ENCODE data around the gene SELENOP.

The SELENOP gene

GRCh38 chr5:42787845-42788244 is 23.8 kb downstream of the SELENOP start:
- Mint-ChIP-seq H3K27me3 (no peaks in the 10 kb centered on the region), H3K4me1 (no peaks in the 10 kb centered on the region), H3K9me3 (peaks cover 35% of the 10 kb centered on the region), H3K36me3 (ENCODE audit: low read depth) (peaks cover 33% of the 10 kb centered on the region), H3K4me3 (no peak overlapping the region), H3K27ac (no peak overlapping the region)
- DNase-seq: no peak
- no peak for ATAC-seq

GRCh38 chr5:42787073-42787472 is 24.6 kb downstream of the SELENOP start:
- no peak overlapping the region for H3K4me3 Mint-ChIP-seq
- DNase-seq (no peak), ATAC-seq (no peak)
- no peaks in the 10 kb centered on the region for H3K27me3 Mint-ChIP-seq
- H3K9me3 Mint-ChIP-seq: peaks cover 35% of the 10 kb centered on the region
- no peaks in the 10 kb centered on the region for H3K4me1 Mint-ChIP-seq
- peaks cover 32% of the 10 kb centered on the region for H3K36me3 Mint-ChIP-seq (ENCODE audit: low read depth)
- no peak overlapping the region for H3K27ac Mint-ChIP-seq

GRCh38 chr5:42785756-42786155 is 25.9 kb downstream of the SELENOP start:
- Mint-ChIP-seq H3K27me3 (no peaks in the 10 kb centered on the region), H3K36me3 (ENCODE audit: low read depth) (peaks cover 32% of the 10 kb centered on the region), H3K9me3 (peaks cover 29% of the 10 kb centered on the region), H3K27ac (no peak overlapping the region), H3K4me3 (no peak overlapping the region), H3K4me1 (no peaks in the 10 kb centered on the region)
- ATAC-seq (no peak), DNase-seq (no peak)

- H3K27me3 Mint-ChIP-seq: no peaks in the 10 kb centered on the region
These were observed 27.6 kb downstream of the SELENOP start for GRCh38 chr5:42784132-42784531.

GRCh38 chr5:42781584-42781983 is 30.1 kb downstream of the SELENOP start:
- no peaks in the 10 kb centered on the region for H3K4me1 Mint-ChIP-seq
- no peaks in the 10 kb centered on the region for H3K27me3 Mint-ChIP-seq
- peaks cover 26% of the 10 kb centered on the region for H3K36me3 Mint-ChIP-seq (ENCODE audit: low read depth)
- no peak for ATAC-seq
- H3K9me3 Mint-ChIP-seq: peaks cover 5% of the 10 kb centered on the region
- no peak for DNase-seq
- H3K4me3 Mint-ChIP-seq: no peak overlapping the region
- no peak overlapping the region for H3K27ac Mint-ChIP-seq

More at GRCh38 chr5:42784132-42784531, 27.6 kb downstream of the SELENOP start:
- peaks cover 30% of the 10 kb centered on the region for H3K36me3 Mint-ChIP-seq (ENCODE audit: low read depth)
- peaks cover 24% of the 10 kb centered on the region for H3K9me3 Mint-ChIP-seq
- no peaks in the 10 kb centered on the region for H3K4me1 Mint-ChIP-seq
- no peak overlapping the region for H3K4me3 Mint-ChIP-seq
- DNase-seq (no peak), ATAC-seq (no peak)
- H3K27ac Mint-ChIP-seq: no peak overlapping the region

- Mint-ChIP-seq H3K4me3 (no peak overlapping the region), H3K4me1 (no peaks in the 10 kb centered on the region), H3K36me3 (ENCODE audit: low read depth) (peaks cover 6% of the 10 kb centered on the region), H3K27ac (no peak overlapping the region), H3K9me3 (no peaks in the 10 kb centered on the region), H3K27me3 (no peaks in the 10 kb centered on the region)
- ATAC-seq (no peak), DNase-seq (no peak)
These were observed 32.6 kb downstream of the SELENOP start for GRCh38 chr5:42779083-42779482.

- peaks cover 7% of the 10 kb centered on the region for H3K27me3 Mint-ChIP-seq
- no peak overlapping the region for H3K27ac Mint-ChIP-seq
- peaks cover 2% of the 10 kb centered on the region for H3K36me3 Mint-ChIP-seq (ENCODE audit: low read depth)
- no peaks in the 10 kb centered on the region for H3K9me3 Mint-ChIP-seq
- ATAC-seq (no peak), DNase-seq (no peak)
- no peaks in the 10 kb centered on the region for H3K4me1 Mint-ChIP-seq
- no peak overlapping the region for H3K4me3 Mint-ChIP-seq
These were observed 39.3 kb downstream of the SELENOP start for GRCh38 chr5:42772265-42772993.

GRCh38 chr5:42770003-42770402 is 41.7 kb downstream of the SELENOP start:
- ATAC-seq (no peak), DNase-seq (no peak)
- Mint-ChIP-seq H3K27ac (no peak overlapping the region), H3K9me3 (no peaks in the 10 kb centered on the region), H3K4me3 (no peak overlapping the region), H3K4me1 (no peaks in the 10 kb centered on the region), H3K27me3 (peaks cover 7% of the 10 kb centered on the region), H3K36me3 (ENCODE audit: low read depth) (peaks cover 2% of the 10 kb centered on the region)

GRCh38 chr5:42768106-42768504 is 43.6 kb downstream of the SELENOP start:
- Mint-ChIP-seq H3K36me3 (ENCODE audit: low read depth) (peaks cover 2% of the 10 kb centered on the region), H3K27ac (no peak overlapping the region), H3K4me1 (no peaks in the 10 kb centered on the region), H3K4me3 (no peak overlapping the region), H3K27me3 (peaks cover 8% of the 10 kb centered on the region), H3K9me3 (no peaks in the 10 kb centered on the region)
- ATAC-seq (no peak), DNase-seq (no peak)

GRCh38 chr5:42767491-42768105 is 44.1 kb downstream of the SELENOP start:
- ATAC-seq: no peak
- Mint-ChIP-seq H3K4me1 (no peaks in the 10 kb centered on the region), H3K27ac (no peak overlapping the region), H3K27me3 (peaks cover 6% of the 10 kb centered on the region), H3K36me3 (ENCODE audit: low read depth) (peaks cover 2% of the 10 kb centered on the region), H3K9me3 (no peaks in the 10 kb centered on the region), H3K4me3 (no peak overlapping the region)
- DNase-seq: no peak

GRCh38 chr5:42761791-42762190 is 49.9 kb downstream of the SELENOP start:
- ATAC-seq (no peak), DNase-seq (no peak)
- Mint-ChIP-seq H3K27me3 (peaks cover 5% of the 10 kb centered on the region), H3K4me1 (peaks cover 8% of the 10 kb centered on the region), H3K4me3 (no peak overlapping the region), H3K36me3 (ENCODE audit: low read depth) (peaks cover 1% of the 10 kb centered on the region), H3K27ac (no peak overlapping the region), H3K9me3 (no peaks in the 10 kb centered on the region)

GRCh38 chr5:42760426-42760825 is 51.3 kb downstream of the SELENOP start:
- peaks cover 8% of the 10 kb centered on the region for H3K27me3 Mint-ChIP-seq
- ATAC-seq: no peak

GRCh38 chr5:42759456-42759855 is 52.2 kb downstream of the SELENOP start:
- ATAC-seq: no peak
- no peak overlapping the region for H3K27ac Mint-ChIP-seq
- H3K27me3 Mint-ChIP-seq: peaks cover 7% of the 10 kb centered on the region
- H3K9me3 Mint-ChIP-seq: no peaks in the 10 kb centered on the region
- DNase-seq: no peak
- no peak overlapping the region for H3K4me3 Mint-ChIP-seq
- peaks cover 1% of the 10 kb centered on the region for H3K36me3 Mint-ChIP-seq (ENCODE audit: low read depth)
- H3K4me1 Mint-ChIP-seq: peaks cover 9% of the 10 kb centered on the region

More at GRCh38 chr5:42760426-42760825, 51.3 kb downstream of the SELENOP start:
- no peak for DNase-seq
- peaks cover 9% of the 10 kb centered on the region for H3K4me1 Mint-ChIP-seq
- peaks cover 1% of the 10 kb centered on the region for H3K36me3 Mint-ChIP-seq (ENCODE audit: low read depth)
- H3K9me3 Mint-ChIP-seq: no peaks in the 10 kb centered on the region
- H3K4me3 Mint-ChIP-seq: no peak overlapping the region
- no peak overlapping the region for H3K27ac Mint-ChIP-seq

GRCh38 chr5:42756606-42757601 is 54.8 kb downstream of the SELENOP start, which contains the start of gene CCDC152:
Gene CCDC152 (plus strand): TSS chr5:42756818. CDS start chr5:42759122, 2,304 bp downstream.
- H3K27ac Mint-ChIP-seq: peak within 1 kb of the TSS; percentile 78
- ATAC-seq (peak; percentile 98), DNase-seq (peak; percentile 64)
- H3K36me3 Mint-ChIP-seq (ENCODE audit: low read depth): peaks cover 1% of the 10 kb centered on the region
- H3K27me3 Mint-ChIP-seq: peaks cover 7% of the 10 kb centered on the region
- H3K4me1 Mint-ChIP-seq: peaks cover 9% of the 10 kb centered on the region
- H3K4me3 Mint-ChIP-seq: peak within 1 kb of the TSS; percentile 91
- H3K9me3 Mint-ChIP-seq: no peaks in the 10 kb centered on the region

Measured in activated naive CD8-positive, alpha-beta T cell treated with anti-CD3 and anti-CD28 coated beads, Interleukin-2, amount 50 U/mL, for 24 hours (primary cell).